Tibial nerve (tissue), 4 donors: ENCODE data around the gene FCN1.

Source experiments
- EP300 ChIP-seq, 2 donors: sonication (generic); formaldehyde crosslinking; IDR thresholded peaks; one replicate each; pipeline ENCODE4 v1.6.1; 2017; ENCODE audit warnings: antibody characterized with exemption in 2 of 2, mild to moderate bottlenecking in 1 of 2
- POLR2A ChIP-seq, 2 donors: fragments of 450-650 bp; IDR thresholded peaks; one replicate each; pipeline ENCODE4 v1.6.1; 2017; ENCODE audit warnings: antibody characterized with exemption in 2 of 2, mild to moderate bottlenecking in 2 of 2, moderate library complexity in 2 of 2
- TF ChIP-seq, protein P1 (sequence below), 5 experiments: fragments of 200-600 bp in 3 of 5; fragments of 450-650 bp in 2 of 5; sonication (generic) in 3 of 5; IDR thresholded peaks; one replicate each; pipeline ENCODE4 v1.5.1; 2016 to 2019; ENCODE audit warnings: antibody characterized with exemption in 5 of 5, mild to moderate bottlenecking in 3 of 5, moderate library complexity in 2 of 5

- TF ChIP-seq, protein P1, sequence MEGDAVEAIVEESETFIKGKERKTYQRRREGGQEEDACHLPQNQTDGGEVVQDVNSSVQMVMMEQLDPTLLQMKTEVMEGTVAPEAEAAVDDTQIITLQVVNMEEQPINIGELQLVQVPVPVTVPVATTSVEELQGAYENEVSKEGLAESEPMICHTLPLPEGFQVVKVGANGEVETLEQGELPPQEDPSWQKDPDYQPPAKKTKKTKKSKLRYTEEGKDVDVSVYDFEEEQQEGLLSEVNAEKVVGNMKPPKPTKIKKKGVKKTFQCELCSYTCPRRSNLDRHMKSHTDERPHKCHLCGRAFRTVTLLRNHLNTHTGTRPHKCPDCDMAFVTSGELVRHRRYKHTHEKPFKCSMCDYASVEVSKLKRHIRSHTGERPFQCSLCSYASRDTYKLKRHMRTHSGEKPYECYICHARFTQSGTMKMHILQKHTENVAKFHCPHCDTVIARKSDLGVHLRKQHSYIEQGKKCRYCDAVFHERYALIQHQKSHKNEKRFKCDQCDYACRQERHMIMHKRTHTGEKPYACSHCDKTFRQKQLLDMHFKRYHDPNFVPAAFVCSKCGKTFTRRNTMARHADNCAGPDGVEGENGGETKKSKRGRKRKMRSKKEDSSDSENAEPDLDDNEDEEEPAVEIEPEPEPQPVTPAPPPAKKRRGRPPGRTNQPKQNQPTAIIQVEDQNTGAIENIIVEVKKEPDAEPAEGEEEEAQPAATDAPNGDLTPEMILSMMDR (IDR thresholded peaks at IDR 0.05), result no peak
- TF ChIP-seq POLR2A (IDR thresholded peaks at IDR 0.05) (no peak), EP300 (IDR thresholded peaks at IDR 0.05) (no peak)
These were observed 7.3 kb upstream of the FCN1 start for GRCh38 chr9:134925011-134925511.
